K562 (cell line): ENCODE measurements around the gene BRMS1. TPM values are rescaled to one million over a fixed set of nuclear protein-coding genes. Genes with fewer than 3 reads are reported as not detected.

Experiments
- ATAC-seq: fragments of 200-7000 bp; cut with Tn5 transposase; 3 replicates; pipeline ENCODE4 v1.9.1; 2020; ENCODE audit warnings: moderate library complexity
- BruUV-seq: library from RNA; stranded (reverse); fragments of 400-500 nt; replicated peaks from 2 replicates; lab custom pipeline; 2021; lab: Mats Ljungman, UMichigan
- CTCF ChIA-PET: fragments of 300-600 bp; formaldehyde crosslinking; extraction: SDS; loops from one replicate; lab custom pipeline; 2021; ENCODE audit warnings: low intra/inter-chr PET ratio; lab: Yijun Ruan, JAX
- POLR2A ChIA-PET: fragments of 300-600, 350-650 bp; sonication (Branson Sonifier 250); formaldehyde crosslinking; extraction: SDS; loops from one replicate; lab custom pipeline; 2021; ENCODE audit warnings: antibody characterized with exemption, inconsistent platforms; lab: Yijun Ruan, JAX
- DNase-seq, 4 experiments: peaks; one replicate each; pipeline versions ENCODE4 v3.0.0 to v3.0.0-alpha.2; 2011 to 2018; ENCODE audit warnings: low spot score in 3 of 4, mixed read lengths in 3 of 4; ENCODE audit errors: extremely low read depth in 1 of 4
- FAIRE-seq: peaks from 2 replicates; lab custom pipeline; 2011; peaks lifted over from hg19 to GRCh38; lab: Jason Lieb, UNC
- H2AFZ ChIP-seq: 2 replicates; pipeline ENCODE4 v1.6.0; 2011; ENCODE audit warnings: low read depth, low read length, control low read depth, inconsistent platforms
- H3K27ac ChIP-seq: fragments of 200-600 bp; 3 replicates; pipeline ENCODE4 v1.8.0; 2011; ENCODE audit warnings: low read depth, mild to moderate bottlenecking, control low read depth, inconsistent platforms, low read length, moderate library complexity, mixed read lengths; ENCODE audit errors: extremely low read depth
- H3K27me3 ChIP-seq, 2 experiments: fragments of 300-600 bp in 1 of 2; 2 replicates in 1 of 2; 3 replicates in 1 of 2; pipeline versions ENCODE4 v1.6.0 to v1.8.0; 2011; ENCODE audit warnings: inconsistent platforms in 2 of 2, low read length in 2 of 2, mild to moderate bottlenecking in 1 of 2, mixed read lengths in 1 of 2, moderate library complexity in 1 of 2; ENCODE audit not compliant: control insufficient read depth in 2 of 2, insufficient read depth in 2 of 2
- H3K36me3 ChIP-seq: fragments of 300-600 bp; 3 replicates; pipeline ENCODE4 v1.8.0; 2011; ENCODE audit warnings: mild to moderate bottlenecking, low read length, inconsistent platforms; ENCODE audit not compliant: control insufficient read depth, insufficient read depth
- H3K4me1 ChIP-seq, 2 experiments: fragments of 200-600 bp in 1 of 2; replicated peaks in 1 of 2; 2 replicates in 1 of 2; 3 replicates in 1 of 2; pipeline versions ENCODE4 v1.5.1 to v1.8.0; 2011; ENCODE audit warnings: inconsistent platforms in 2 of 2, low read length in 2 of 2, mild to moderate bottlenecking in 1 of 2, mixed read lengths in 1 of 2, moderate library complexity in 1 of 2; ENCODE audit not compliant: control insufficient read depth in 2 of 2, insufficient read depth in 2 of 2
- H3K4me2 ChIP-seq: 2 replicates; pipeline ENCODE4 v1.6.1; 2011; ENCODE audit warnings: low read length, control low read depth, inconsistent platforms, mixed read lengths; ENCODE audit not compliant: insufficient read depth
- H3K4me3 ChIP-seq: fragments of 200-600 bp; sonication (generic), shearing (Covaris generic); 2 replicates; pipeline ENCODE4 v1.5.1; 2016; ENCODE audit warnings: control low read depth, inconsistent platforms
- H3K79me2 ChIP-seq: fragments of 200-600 bp; 3 replicates; pipeline ENCODE4 v1.8.0; 2011; ENCODE audit warnings: low read length, inconsistent platforms; ENCODE audit not compliant: control insufficient read depth, insufficient read depth
- H3K9ac ChIP-seq, 2 experiments: 2 replicates each; pipeline versions ENCODE4 v1.6.0 to v1.6.1; 2011; ENCODE audit warnings: low read depth in 2 of 2, low read length in 2 of 2, control low read depth in 1 of 2, inconsistent platforms in 1 of 2, mild to moderate bottlenecking in 1 of 2, mixed read lengths in 1 of 2; ENCODE audit not compliant: insufficient read depth in 1 of 2
- H3K9me1 ChIP-seq: one replicate; pipeline ENCODE4 v1.6.0; 2011; ENCODE audit warnings: inconsistent platforms, mild to moderate bottlenecking, low read length, moderate library complexity; ENCODE audit not compliant: control insufficient read depth, insufficient read depth
- H3K9me3 ChIP-seq: replicated peaks from 2 replicates; pipeline ENCODE4 v1.5.1; 2011; ENCODE audit warnings: low read depth, low read length, inconsistent platforms; ENCODE audit not compliant: control insufficient read depth, insufficient read depth
- H4K20me1 ChIP-seq: replicated peaks from 2 replicates; pipeline ENCODE4 v1.6.1; 2011; ENCODE audit warnings: low read length, inconsistent platforms, mixed read lengths; ENCODE audit not compliant: control insufficient read depth, insufficient read depth
- CREBBP ChIP-seq: IDR thresholded peaks from one replicate; pipeline ENCODE4 v1.6.1; 2012; ENCODE audit warnings: low read depth, mild to moderate bottlenecking, control low read depth, inconsistent platforms, low read length
- CTCF ChIP-seq, 3 experiments: IDR thresholded peaks in 2 of 3; conservative IDR thresholded peaks in 1 of 3; 2 replicates each; pipeline ENCODE4 v1.5.1; 2011 to 2012; ENCODE audit warnings: low read length in 3 of 3, mild to moderate bottlenecking in 3 of 3, control low read depth in 2 of 3, improper control_type of control experiment in 1 of 3, inconsistent platforms in 1 of 3, low read depth in 1 of 3, mixed read lengths in 1 of 3, moderate library complexity in 1 of 3; ENCODE audit not compliant: insufficient read depth in 2 of 3
- ELF2 ChIP-seq: fragments of 250-450 bp; sonication (Bioruptor Pico); IDR thresholded peaks from 2 replicates; pipeline ENCODE4 v1.5.0; 2021; ENCODE audit warnings: mild to moderate bottlenecking
- IRF2 ChIP-seq: sonication (generic); formaldehyde crosslinking; IDR thresholded peaks from 2 replicates; pipeline ENCODE4 v1.8.1; 2022; ENCODE audit warnings: mild to moderate bottlenecking, missing genetic modification reagents
- PCBP2 ChIP-seq: fragments of 200-400 bp; formaldehyde crosslinking; IDR thresholded peaks from 2 replicates; pipeline ENCODE4 v1.6.1; 2018; ENCODE audit warnings: low read length, low read depth, mild to moderate bottlenecking, moderate library complexity; ENCODE audit not compliant: poor library complexity, severe bottlenecking
- SMAD3 ChIP-seq: fragments of 450-650 bp; formaldehyde crosslinking; conservative IDR thresholded peaks from 2 replicates; pipeline ENCODE4 v1.4.0; 2020; ENCODE audit warnings: mild to moderate bottlenecking
- VEZF1 ChIP-seq: fragments of 200-800 bp; sonication (Bioruptor generic); IDR thresholded peaks from 2 replicates; pipeline ENCODE4 v1.6.1; 2017; ENCODE audit warnings: missing genetic modification characterization, missing compliant biosample characterization
- ZNF146 ChIP-seq: IDR thresholded peaks from one replicate; pipeline ENCODE4 v1.6.1; 2018; ENCODE audit warnings: missing compliant biosample characterization; ENCODE audit not compliant: unreplicated experiment
- WGBS: fragments of 100-300 bp; shearing (Covaris generic); methylation state at CpG from one replicate; pipeline ENCODE4 v1.1.6; 2016; ENCODE audit warnings: low coverage, mixed read lengths; ENCODE audit not compliant: insufficient coverage; ENCODE audit errors: missing lambda C conversion rate; 5-methylcytosine and 5-hydroxymethylcytosine counted together
- in situ Hi-C: fragments of 300-500 bp; cut with MboI; formaldehyde crosslinking; loops from 4 replicates; pipeline ENCODE4 v1.15.0; 2018; ENCODE audit warnings: inconsistent platforms, mixed read lengths
- intact Hi-C: fragments of 100-400 bp; cut with micrococcal nuclease; formaldehyde crosslinking; loops from 2 replicates; pipeline ENCODE4 v1.14.2; 2022
- polyA plus RNA-seq, 8 experiments: library from polyadenylated mRNA; depleted of rRNA in 4 of 8; stranded (reverse) in 5 of 8; unstranded in 3 of 8; fragments of >200 nt; fragmentation: Nextera tagmentation in 2 of 8; fragmentation: Illumina TruSeq in 1 of 8; extraction: Ambion mirVana in 2 of 8; extraction: Trizol in 1 of 8; gene quantifications; 2 replicates each; pipeline versions ENCODE4 v1.2.1 to v1.2.3, GENCODE V29; 2011 to 2014; ENCODE audit warnings: inconsistent platforms in 1 of 8, missing spikeins in 1 of 8
- total RNA-seq, 7 experiments: library from RNA; depleted of rRNA in 6 of 7; stranded (reverse); fragments of >200 nt in 6 of 7; fragmentation: Illumina TruSeq in 2 of 7; extraction: Trizol in 2 of 7; gene quantifications; 2 replicates each; pipeline versions ENCODE4 v1.2.1 to v1.2.3, GENCODE V29; 2011 to 2021; ENCODE audit warnings: low replicate concordance in 1 of 7

Gene BRMS1
- total and polyA plus RNA-seq, 9 of the 15 experiments (the other 6 are each of a cell fraction or from before 2014, with no cell fraction given): 2.2 to 78.8 (median 33.4) TPM

- Histone ChIP-seq H3K9ac (peak overlapping the region in 1 of 2 experiments; percentile 37; a peak in 2 of 4 replicates), H3K36me3 (no peaks in the 10 kb centered on the region), H3K79me2 (no peaks in the 10 kb centered on the region), H3K9me3 (no peaks in the 10 kb centered on the region), H3K4me3 (no peak overlapping the region), H3K4me2 (no peak overlapping the region), H3K4me1 (peaks cover 27 to 81% of the 10 kb centered on the region in 2 experiments), H4K20me1 (0 out of 2 replicates have a peak, but pooled peaks cover under 1% of the 10 kb centered on the region), H2AFZ (no peak overlapping the region), H3K27me3 (no peaks in the 10 kb centered on the region), H3K9me1 (no peaks in the 10 kb centered on the region), H3K27ac (no peak overlapping the region)
- no TSS peak for BruUV-seq
- ChIA-PET CTCF (no interaction called here), POLR2A (interaction anchor here (0.6 to 1.5 kb wide), 5 partner anchors 9 to 626 kb away, joined by 3 to 4 read pairs (median 3); no protein-coding TSS in a partner anchor)
- ATAC-seq: no peak
- intact Hi-C loops (no loop called here), in situ Hi-C loops (no loop called here)
- DNase-seq: no peak
- 60% methylated on average over 12 of the region's 12 CpGs for WGBS
- no peak for TF ChIP-seq ZNF146 (CRISPR knock-in tag)
- FAIRE-seq: no peak
Observed at GRCh38 chr11:66331542-66332370, 13.1 kb downstream of the BRMS1 start.

GRCh38 chr11:66330931-66331330, 14.0 kb downstream of the BRMS1 start:
- H3K4me2 ChIP-seq: no peak overlapping the region
- no peak overlapping the region for H2AFZ ChIP-seq
- H4K20me1 ChIP-seq: no peaks in the 10 kb centered on the region
- H3K4me3 ChIP-seq: no peak overlapping the region
- peaks cover 4% of the 10 kb centered on the region for H3K9me1 ChIP-seq
- no peaks in the 10 kb centered on the region for H3K9me3 ChIP-seq
- POLR2A ChIA-PET: interaction anchor here (0.6 to 1.5 kb wide), 3 partner anchors 10 to 627 kb away, joined by 3 to 4 read pairs (median 3); no protein-coding TSS in a partner anchor
- WGBS: 68% methylated on average over 10 of the region's 10 CpGs
- ATAC-seq (no peak), DNase-seq (no peak), FAIRE-seq (no peak)
- CTCF ChIA-PET: no interaction called here
- no peaks in the 10 kb centered on the region for H3K79me2 ChIP-seq
- in situ Hi-C loops (no loop called here), intact Hi-C loops (no loop called here)
- no peaks in the 10 kb centered on the region for H3K27me3 ChIP-seq
- H3K27ac ChIP-seq: no peak overlapping the region
- BruUV-seq: no TSS peak
- H3K9ac ChIP-seq: 0 out of 4 replicates have a peak overlapping the region, but pooled peaks of 1 of the 2 experiments have one; percentile 14
- no peaks in the 10 kb centered on the region for H3K36me3 ChIP-seq
- peaks cover 21 to 81% of the 10 kb centered on the region in 2 experiments for H3K4me1 ChIP-seq
- TF ChIP-seq SMAD3 (CRISPR knock-in tag) (no peak), CREBBP (no peak), ELF2 (CRISPR knock-in tag) (no peak), IRF2 (CRISPR knock-in tag) (no peak), CTCF (IDR thresholded peaks at IDR 0.05 in 2 of 3, conservative IDR thresholded peaks at IDR 0.05 in 1 of 3; ENCODE audit: insufficient read depth in 2 of 3, low read depth in 1 of 3, low read length in 3 of 3) (0 out of 6 replicates have a peak, but pooled peaks of 1 of the 3 experiments have one; percentile 25), PCBP2 (no peak), VEZF1 (CRISPR knock-in tag) (no peak)
